MM.1S (cell line): ENCODE results near the gene NKIRAS2.

Source experiments
- DNase-seq: peaks from one replicate; pipeline ENCODE4 v3.0.0-alpha.2; 2015
- H2AFZ ChIP-seq: fragments of 300-600 bp; sonication (generic); 2 replicates; pipeline ENCODE4 v1.6.0; 2016; ENCODE audit warnings: antibody characterized with exemption, low read length
- H3F3A ChIP-seq: fragments of 300-600 bp; sonication (generic); 2 replicates; pipeline ENCODE4 v1.6.1; 2016; ENCODE audit warnings: mild to moderate bottlenecking, antibody characterized with exemption, low read length, moderate library complexity, mixed read lengths; ENCODE audit not compliant: insufficient read depth
- H3K27ac ChIP-seq: fragments of 300-600 bp; sonication (generic); 2 replicates; pipeline ENCODE4 v1.5.1; 2016; ENCODE audit warnings: mild to moderate bottlenecking, low read length
- H3K27me3 ChIP-seq: fragments of 300-600 bp; sonication (generic); replicated peaks from 2 replicates; pipeline ENCODE4 v1.6.0; 2016; ENCODE audit warnings: low read length; ENCODE audit not compliant: insufficient read depth
- H3K36me3 ChIP-seq: fragments of 300-600 bp; sonication (generic); replicated peaks from 2 replicates; pipeline ENCODE4 v1.6.1; 2016; ENCODE audit warnings: mild to moderate bottlenecking, low read length, mixed read lengths; ENCODE audit not compliant: insufficient read depth
- H3K4me1 ChIP-seq: fragments of 300-600 bp; sonication (generic); 2 replicates; pipeline ENCODE4 v1.6.1; 2016; ENCODE audit warnings: low read length, mixed read lengths
- H3K4me2 ChIP-seq: fragments of 300-600 bp; sonication (generic); 2 replicates; pipeline ENCODE4 v1.6.0; 2016; ENCODE audit warnings: low read depth, low read length
- H3K4me3 ChIP-seq: fragments of 300-600 bp; sonication (generic); 2 replicates; pipeline ENCODE4 v1.5.1; 2016; ENCODE audit warnings: low read length, mixed read lengths
- H3K79me2 ChIP-seq: fragments of 300-600 bp; sonication (generic); 2 replicates; pipeline ENCODE4 v1.6.1; 2016; ENCODE audit warnings: mixed run types, low read length, mixed read lengths
- H3K9ac ChIP-seq: fragments of 300-600 bp; sonication (generic); 2 replicates; pipeline ENCODE4 v1.6.1; 2016; ENCODE audit warnings: low read length, mixed read lengths
- H3K9me2 ChIP-seq: fragments of 300-600 bp; sonication (generic); replicated peaks from 2 replicates; pipeline ENCODE4 v1.6.1; 2016; ENCODE audit warnings: mild to moderate bottlenecking, low read length, mixed read lengths; ENCODE audit not compliant: insufficient read depth
- H3K9me3 ChIP-seq: fragments of 300-600 bp; sonication (generic); replicated peaks from 2 replicates; pipeline ENCODE4 v1.6.1; 2016; ENCODE audit warnings: mild to moderate bottlenecking, low read length, mixed read lengths; ENCODE audit not compliant: insufficient read depth
- H4K20me1 ChIP-seq: fragments of 300-600 bp; sonication (generic); 2 replicates; pipeline ENCODE4 v1.6.1; 2016; ENCODE audit warnings: mild to moderate bottlenecking, low read length, moderate library complexity, mixed read lengths; ENCODE audit not compliant: insufficient read depth
- EZH2 ChIP-seq: fragments of 300-600 bp; sonication (generic); optimal IDR thresholded peaks from 2 replicates; pipeline ENCODE3; 2017; ENCODE audit warnings: low read depth, mild to moderate bottlenecking, antibody characterized with exemption, low read length, mixed read lengths
- EZH2phosphoT487 ChIP-seq: fragments of 300-600 bp; sonication (generic); IDR thresholded peaks from 2 replicates; pipeline ENCODE4 v1.6.1; 2018; ENCODE audit warnings: antibody characterized with exemption, low read length
- TF ChIP-seq, protein P1 (sequence below): fragments of 300-600 bp; sonication (generic); IDR thresholded peaks from 2 replicates; pipeline ENCODE4 v1.5.1; 2016; ENCODE audit warnings: antibody characterized with exemption, low read length, mixed read lengths

The NKIRAS2 gene

DNA sequence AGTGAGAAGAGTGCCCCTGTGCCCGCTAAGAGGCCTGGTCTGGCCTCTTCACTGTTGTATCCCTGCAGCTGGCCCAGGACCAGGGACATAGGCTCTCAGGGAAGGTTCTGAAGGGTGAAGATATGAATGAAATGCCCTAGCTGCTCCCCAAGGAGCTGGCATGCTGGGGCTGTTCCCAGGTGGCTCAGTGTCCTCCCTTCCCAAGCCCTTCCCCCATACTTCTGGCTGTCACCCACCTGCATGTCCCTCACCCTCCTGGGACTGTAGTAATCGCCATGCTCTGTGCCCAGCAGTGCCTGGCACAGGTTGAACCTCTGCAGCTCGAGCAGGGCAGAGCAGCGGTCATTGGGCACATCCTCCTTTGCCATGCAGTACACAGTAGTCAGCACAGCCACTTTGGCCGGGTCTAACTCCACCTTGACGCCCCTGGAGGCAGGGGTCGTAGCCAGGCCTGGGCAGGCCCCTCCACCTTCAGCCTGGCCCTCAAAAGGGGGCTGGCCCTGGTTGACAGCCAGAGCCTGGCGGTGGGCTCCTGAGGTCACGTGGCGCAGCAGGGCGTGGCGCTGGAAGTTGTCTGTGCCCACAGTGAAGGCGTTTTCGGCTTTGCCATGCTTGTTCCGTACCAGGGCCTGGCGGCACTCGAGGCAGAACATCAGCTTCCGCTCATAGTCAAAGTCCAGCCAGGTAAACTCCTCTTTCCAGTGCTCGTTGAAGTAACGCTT, 22.9 kb downstream of the NKIRAS2 start:
- Histone ChIP-seq H4K20me1 (no peaks in the 10 kb centered on the region), H3K9me3 (no peaks in the 10 kb centered on the region), H3K4me1 (no peaks in the 10 kb centered on the region), H3K27ac (no peak overlapping the region), H2AFZ (no peak overlapping the region), H3K79me2 (no peaks in the 10 kb centered on the region), H3K9me2 (no peaks in the 10 kb centered on the region), H3K4me2 (no peak overlapping the region), H3K4me3 (no peak overlapping the region), H3K27me3 (no peaks in the 10 kb centered on the region), H3K9ac (no peak overlapping the region), H3F3A (no peaks in the 10 kb centered on the region), H3K36me3 (no peaks in the 10 kb centered on the region)
- TF ChIP-seq, protein P1, sequence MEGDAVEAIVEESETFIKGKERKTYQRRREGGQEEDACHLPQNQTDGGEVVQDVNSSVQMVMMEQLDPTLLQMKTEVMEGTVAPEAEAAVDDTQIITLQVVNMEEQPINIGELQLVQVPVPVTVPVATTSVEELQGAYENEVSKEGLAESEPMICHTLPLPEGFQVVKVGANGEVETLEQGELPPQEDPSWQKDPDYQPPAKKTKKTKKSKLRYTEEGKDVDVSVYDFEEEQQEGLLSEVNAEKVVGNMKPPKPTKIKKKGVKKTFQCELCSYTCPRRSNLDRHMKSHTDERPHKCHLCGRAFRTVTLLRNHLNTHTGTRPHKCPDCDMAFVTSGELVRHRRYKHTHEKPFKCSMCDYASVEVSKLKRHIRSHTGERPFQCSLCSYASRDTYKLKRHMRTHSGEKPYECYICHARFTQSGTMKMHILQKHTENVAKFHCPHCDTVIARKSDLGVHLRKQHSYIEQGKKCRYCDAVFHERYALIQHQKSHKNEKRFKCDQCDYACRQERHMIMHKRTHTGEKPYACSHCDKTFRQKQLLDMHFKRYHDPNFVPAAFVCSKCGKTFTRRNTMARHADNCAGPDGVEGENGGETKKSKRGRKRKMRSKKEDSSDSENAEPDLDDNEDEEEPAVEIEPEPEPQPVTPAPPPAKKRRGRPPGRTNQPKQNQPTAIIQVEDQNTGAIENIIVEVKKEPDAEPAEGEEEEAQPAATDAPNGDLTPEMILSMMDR, result no peak
- TF ChIP-seq EZH2phosphoT487, result no peak
- TF ChIP-seq EZH2, result no peak
- DNase-seq, result no peak

DNA sequence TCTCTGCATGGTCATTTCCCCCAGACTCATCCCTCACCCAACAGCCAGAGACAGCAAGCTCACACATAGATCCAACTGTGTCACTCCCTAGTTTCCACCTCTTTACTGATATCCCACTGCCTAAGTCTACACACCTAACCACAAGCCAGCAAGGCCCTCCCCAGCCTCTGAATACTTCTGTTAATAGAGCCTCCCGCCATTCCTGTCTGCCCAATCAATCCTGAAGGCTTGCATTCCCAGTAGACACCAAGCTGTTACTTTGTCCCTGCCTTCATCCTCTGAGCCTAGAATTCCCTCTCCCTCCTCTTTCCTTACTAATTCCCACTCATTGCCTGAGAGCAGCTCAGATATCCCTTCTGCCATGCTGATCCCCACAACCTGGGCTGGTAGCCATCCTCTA, 25.8 kb downstream of the NKIRAS2 start:
- Histone ChIP-seq H3K4me1 (no peaks in the 10 kb centered on the region), H2AFZ (no peak overlapping the region), H4K20me1 (no peaks in the 10 kb centered on the region), H3K36me3 (no peaks in the 10 kb centered on the region), H3K79me2 (no peaks in the 10 kb centered on the region), H3K9me3 (no peaks in the 10 kb centered on the region), H3K9ac (no peak overlapping the region), H3K4me3 (no peak overlapping the region), H3K27ac (no peak overlapping the region), H3K4me2 (no peak overlapping the region), H3K9me2 (no peaks in the 10 kb centered on the region), H3K27me3 (peaks cover 8% of the 10 kb centered on the region), H3F3A (no peaks in the 10 kb centered on the region)
- no peak for DNase-seq
- no peak for TF ChIP-seq EZH2phosphoT487
- TF ChIP-seq, protein P1, result no peak

DNA sequence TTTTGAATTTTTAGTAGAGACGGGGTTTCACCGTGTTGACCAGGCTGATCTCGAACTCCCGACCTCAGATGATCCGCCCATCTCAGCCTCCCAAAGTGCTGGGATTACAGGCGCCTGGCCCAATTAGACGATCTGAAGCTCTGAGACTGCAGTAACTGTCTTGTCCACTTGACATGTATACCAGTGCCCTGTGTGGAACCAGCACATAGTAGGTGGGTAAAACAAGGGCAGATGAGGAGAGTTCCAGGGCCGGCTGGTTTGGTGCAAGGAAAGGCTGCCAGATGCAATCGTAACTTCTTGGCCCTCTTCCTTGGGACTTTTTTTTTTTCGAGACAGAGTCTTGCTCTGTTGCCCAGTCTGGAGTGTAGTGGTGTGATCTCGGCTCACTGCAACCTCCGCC, 27.5 kb downstream of the NKIRAS2 start:
- H2AFZ ChIP-seq, result no peak overlapping the region
- no peaks in the 10 kb centered on the region for H3K9me3 ChIP-seq
- no peak overlapping the region for H3K4me2 ChIP-seq
- H3F3A ChIP-seq, result no peaks in the 10 kb centered on the region
- TF ChIP-seq, protein P1, result no peak
- no peak for TF ChIP-seq EZH2
- TF ChIP-seq EZH2phosphoT487, result no peak
- no peaks in the 10 kb centered on the region for H3K36me3 ChIP-seq
- no peaks in the 10 kb centered on the region for H3K9me2 ChIP-seq
- no peak overlapping the region for H3K4me3 ChIP-seq
- H3K4me1 ChIP-seq, result no peaks in the 10 kb centered on the region
- no peak for DNase-seq
- H3K27ac ChIP-seq, result no peak overlapping the region
- H3K79me2 ChIP-seq, result no peaks in the 10 kb centered on the region
- H4K20me1 ChIP-seq, result no peaks in the 10 kb centered on the region
- H3K27me3 ChIP-seq, result peaks cover 22% of the 10 kb centered on the region
- no peak overlapping the region for H3K9ac ChIP-seq
